A673 (cell line): ENCODE results near the gene TANC1.

Experiments
- CTCF ChIP-seq: fragments of 300-800, 200-600 bp; sonication (generic); conservative IDR thresholded peaks from 2 replicates; pipeline ENCODE4 v1.5.1; 2017; ENCODE audit warnings: low read depth, mild to moderate bottlenecking, antibody characterized with exemption, low read length, moderate library complexity, mixed read lengths
- EZH2 ChIP-seq: fragments of 200-600 bp; sonication (generic); IDR thresholded peaks from 2 replicates; pipeline ENCODE4 v1.6.1; 2017; ENCODE audit warnings: borderline replicate concordance, low read depth, mild to moderate bottlenecking, mixed read lengths, antibody characterized with exemption, low read length; ENCODE audit not compliant: poor library complexity, severe bottlenecking

- TF ChIP-seq CTCF, result no peak
- no peak for TF ChIP-seq EZH2
Measured at GRCh38 chr2:159051133-159051532, 82.7 kb downstream of the TANC1 start.
